ENCODE results near the gene PRR30. TPM values are rescaled to one million over a fixed set of nuclear protein-coding genes. Genes with fewer than 3 reads are reported as not detected.
"Not testable (repeated sequence)": the region's sequence is repeated elsewhere in the genome, so short reads cannot be mapped to it uniquely, and the experiment has no call there.

The PRR30 gene
- total RNA-seq, 1 donor from 2014 or later = not detected

GRCh38 chr2:27179344-27180000 is 40.3 kb upstream of the PRR30 start:
- Mint-ChIP-seq H3K4me1 (ENCODE audit: low read depth, unreplicated experiment) (peaks cover 3% of the 10 kb centered on the region), H3K9me3 (ENCODE audit: unreplicated experiment) (no peaks in the 10 kb centered on the region), H3K27ac (ENCODE audit: unreplicated experiment) (no peak overlapping the region), H3K27me3 (ENCODE audit: unreplicated experiment) (peaks cover 5% of the 10 kb centered on the region), H3K4me3 (ENCODE audit: unreplicated experiment) (no peak overlapping the region), H3K36me3 (ENCODE audit: unreplicated experiment) (no peaks in the 10 kb centered on the region)
- no peak for TF ChIP-seq CTCF (IDR thresholded peaks at IDR 0.05; ENCODE audit: partially characterized antibody, unreplicated experiment)
- DNase-seq = no peak

- Mint-ChIP-seq H3K4me1 (ENCODE audit: low read depth, unreplicated experiment) (no peaks in the 10 kb centered on the region), H3K4me3 (ENCODE audit: unreplicated experiment) (no peak overlapping the region), H3K27me3 (ENCODE audit: unreplicated experiment) (peaks cover 5% of the 10 kb centered on the region), H3K27ac (ENCODE audit: unreplicated experiment) (no peak overlapping the region), H3K36me3 (ENCODE audit: unreplicated experiment) (no peaks in the 10 kb centered on the region), H3K9me3 (ENCODE audit: unreplicated experiment) (no peaks in the 10 kb centered on the region)
- DNase-seq = no peak
- TF ChIP-seq CTCF (IDR thresholded peaks at IDR 0.05; ENCODE audit: partially characterized antibody, unreplicated experiment) = no peak
These were observed 39.3 kb upstream of the PRR30 start for GRCh38 chr2:27178469-27178868.

- H3K27ac Mint-ChIP-seq (ENCODE audit: unreplicated experiment) = no peak overlapping the region
- H3K9me3 Mint-ChIP-seq (ENCODE audit: unreplicated experiment) = no peaks in the 10 kb centered on the region
- no peaks in the 10 kb centered on the region for H3K36me3 Mint-ChIP-seq (ENCODE audit: unreplicated experiment)
These were observed 38.5 kb upstream of the PRR30 start for GRCh38 chr2:27177441-27178351.

GRCh38 chr2:27175781-27176180 is 36.6 kb upstream of the PRR30 start:
- H3K9me3 Mint-ChIP-seq (ENCODE audit: unreplicated experiment); H3K4me1 Mint-ChIP-seq (ENCODE audit: low read depth, unreplicated experiment); H3K27me3 Mint-ChIP-seq (ENCODE audit: unreplicated experiment); H3K4me3 Mint-ChIP-seq (ENCODE audit: unreplicated experiment); DNase-seq; H3K27ac Mint-ChIP-seq (ENCODE audit: unreplicated experiment); H3K36me3 Mint-ChIP-seq (ENCODE audit: unreplicated experiment): not testable (repeated sequence)

More at GRCh38 chr2:27177441-27178351, 38.5 kb upstream of the PRR30 start:
- Mint-ChIP-seq H3K27me3 (ENCODE audit: unreplicated experiment) (peaks cover 5% of the 10 kb centered on the region), H3K4me1 (ENCODE audit: low read depth, unreplicated experiment) (no peaks in the 10 kb centered on the region), H3K4me3 (ENCODE audit: unreplicated experiment) (no peak overlapping the region)
- TF ChIP-seq CTCF (IDR thresholded peaks at IDR 0.05; ENCODE audit: partially characterized antibody, unreplicated experiment) = no peak
- DNase-seq = no peak

- no peak for TF ChIP-seq CTCF (IDR thresholded peaks at IDR 0.05; ENCODE audit: partially characterized antibody, unreplicated experiment)
- Mint-ChIP-seq H3K4me3 (ENCODE audit: unreplicated experiment) (no peak overlapping the region), H3K27me3 (ENCODE audit: unreplicated experiment) (peaks cover 5% of the 10 kb centered on the region), H3K27ac (ENCODE audit: unreplicated experiment) (no peak overlapping the region), H3K4me1 (ENCODE audit: low read depth, unreplicated experiment) (no peaks in the 10 kb centered on the region), H3K36me3 (ENCODE audit: unreplicated experiment) (no peaks in the 10 kb centered on the region), H3K9me3 (ENCODE audit: unreplicated experiment) (no peaks in the 10 kb centered on the region)
- DNase-seq = no peak
These were observed 36.1 kb upstream of the PRR30 start for GRCh38 chr2:27175330-27175729.
